IPS DF 4.7 (cell line): ENCODE results near the gene CCDC71L.

ENCODE experiments used
- DNase-seq: peaks from one replicate; pipeline ENCODE4 v3.0.0-alpha.2; 2013; ENCODE audit warnings: low spot score; ENCODE audit errors: extremely low read depth

The CCDC71L gene

DNA sequence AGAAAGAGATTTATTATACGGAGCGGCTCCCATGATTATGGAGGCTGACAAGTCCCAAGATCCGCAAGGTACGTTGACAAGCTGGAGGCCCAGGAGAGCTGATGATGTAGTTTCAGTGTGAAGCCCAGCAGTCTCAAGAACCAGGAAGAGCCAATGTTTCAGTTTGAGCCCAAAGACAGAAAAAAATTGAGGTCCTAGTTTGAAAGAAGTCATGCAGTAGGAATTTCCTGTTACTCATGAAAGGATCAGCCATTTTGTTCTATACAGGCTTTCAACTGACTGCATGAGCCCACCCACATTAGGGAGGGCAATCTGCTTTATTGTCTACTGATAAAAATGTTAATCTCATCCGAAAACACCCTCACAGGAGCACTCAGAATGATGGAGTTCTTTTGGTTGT lies 51.5 kb downstream of the CCDC71L start:
- no peak for DNase-seq

- no peak for DNase-seq
Measured at GRCh38 chr7:106608661-106609060, 52.3 kb downstream of the CCDC71L start.
